A172 (cell line): ENCODE measurements around the gene SUPT7L. TPM values are rescaled to one million over a fixed set of nuclear protein-coding genes. Genes with fewer than 3 reads are reported as not detected.
"Not testable (repeated sequence)": the region's sequence is repeated elsewhere in the genome, so short reads cannot be mapped to it uniquely, and the experiment has no call there.

Source experiments
- DNase-seq: peaks from one replicate; pipeline ENCODE4 v3.0.0-alpha.2; 2015; ENCODE audit warnings: low spot score
- total RNA-seq: library from RNA; depleted of rRNA; stranded (reverse); fragments of >200 nt; shearing (Covaris generic); gene quantifications from 2 replicates; pipeline ENCODE4 v1.2.3, GENCODE V29; 2014; rRNA removed

Gene SUPT7L
- total RNA-seq, 1 experiment from 2014 or later, result 29.4 TPM

DNA sequence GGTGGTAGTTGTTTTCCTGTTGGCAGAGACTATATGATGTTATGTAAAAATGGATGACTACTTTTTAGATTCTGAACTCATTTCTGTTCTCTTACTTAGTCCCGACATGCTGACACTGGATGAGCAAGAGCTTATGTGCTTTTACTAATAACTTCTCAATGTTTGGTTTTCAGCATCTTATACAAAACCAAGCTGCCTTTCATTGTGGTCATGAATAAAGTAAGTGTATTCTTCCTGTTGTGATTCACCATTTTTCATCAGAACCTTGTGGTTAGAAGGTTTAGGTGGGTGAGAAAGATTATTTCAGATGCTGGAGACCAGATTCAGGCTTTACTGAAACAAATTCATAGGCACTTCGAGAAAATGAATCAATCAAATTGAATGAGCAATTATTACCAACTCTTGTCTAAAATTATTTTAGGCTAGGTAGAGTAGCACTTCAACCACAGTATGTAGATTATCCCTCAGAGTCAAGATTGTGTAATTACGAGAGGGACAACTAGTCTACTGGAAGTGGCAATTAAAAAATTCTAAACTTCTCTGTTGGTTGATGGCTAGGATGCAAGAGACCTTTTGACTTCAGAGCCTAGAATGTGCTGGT is 25.3 kb downstream of the SUPT7L start:
- DNase-seq, result peak; percentile 76

DNA sequence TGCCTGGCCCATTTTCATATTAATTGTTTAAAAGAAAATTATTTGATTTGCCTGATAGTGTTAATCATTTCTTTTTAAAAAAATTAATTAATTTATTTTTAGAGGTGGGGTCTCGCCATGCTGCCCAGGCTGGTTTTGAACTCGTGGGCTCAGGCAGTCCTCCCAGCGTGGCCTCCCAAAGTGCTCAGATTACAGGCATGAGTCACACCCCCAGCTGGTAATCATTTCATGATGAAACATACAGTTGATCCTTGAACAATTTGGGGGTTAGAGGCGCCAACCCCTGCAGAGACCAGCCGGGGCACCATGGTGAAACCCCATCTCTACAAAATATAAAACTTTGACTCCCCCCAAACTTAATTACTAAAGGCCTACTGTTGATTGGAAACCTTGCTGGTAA is 26.6 kb downstream of the SUPT7L start:
- DNase-seq, result no peak

DNA sequence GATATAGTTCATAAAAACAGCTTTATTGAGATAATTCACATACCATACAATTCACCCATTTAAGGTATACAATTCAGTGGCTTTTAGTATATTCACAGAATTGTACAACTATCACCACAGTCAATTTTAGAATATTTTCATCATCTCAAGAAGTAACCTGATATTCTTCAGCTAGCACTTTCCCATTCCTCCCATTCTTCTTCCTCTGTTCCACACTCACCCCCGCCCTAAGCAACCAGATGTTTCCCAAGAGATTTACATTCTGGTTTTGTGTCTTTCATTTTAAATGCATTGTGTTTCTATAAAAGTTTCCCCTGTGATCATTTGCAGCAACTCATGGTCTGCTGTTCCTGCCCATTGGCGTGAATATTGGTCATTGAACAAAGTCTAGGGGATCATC is 29.1 kb downstream of the SUPT7L start:
- no peak for DNase-seq

DNA sequence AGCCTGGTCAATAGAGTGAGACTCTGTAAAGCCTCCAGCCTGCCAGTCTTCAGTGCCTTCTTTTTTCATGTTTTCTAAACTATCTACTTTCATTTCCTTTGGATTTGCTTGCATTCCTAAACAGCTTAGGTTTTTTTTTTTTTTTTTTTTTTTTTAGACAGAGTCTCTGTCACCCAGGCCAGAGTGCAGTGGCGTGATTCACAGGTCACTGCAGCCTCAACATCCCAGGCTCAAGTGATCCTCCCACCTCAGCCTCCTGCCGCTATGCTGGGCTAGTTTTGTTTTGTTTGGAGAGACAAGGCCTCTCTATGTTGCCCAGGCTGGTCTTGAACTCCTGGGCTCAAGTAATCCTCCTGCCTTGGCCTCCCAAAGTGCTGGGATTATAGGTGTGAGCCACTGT is 33.2 kb downstream of the SUPT7L start:
- DNase-seq, result not testable (repeated sequence)

DNA sequence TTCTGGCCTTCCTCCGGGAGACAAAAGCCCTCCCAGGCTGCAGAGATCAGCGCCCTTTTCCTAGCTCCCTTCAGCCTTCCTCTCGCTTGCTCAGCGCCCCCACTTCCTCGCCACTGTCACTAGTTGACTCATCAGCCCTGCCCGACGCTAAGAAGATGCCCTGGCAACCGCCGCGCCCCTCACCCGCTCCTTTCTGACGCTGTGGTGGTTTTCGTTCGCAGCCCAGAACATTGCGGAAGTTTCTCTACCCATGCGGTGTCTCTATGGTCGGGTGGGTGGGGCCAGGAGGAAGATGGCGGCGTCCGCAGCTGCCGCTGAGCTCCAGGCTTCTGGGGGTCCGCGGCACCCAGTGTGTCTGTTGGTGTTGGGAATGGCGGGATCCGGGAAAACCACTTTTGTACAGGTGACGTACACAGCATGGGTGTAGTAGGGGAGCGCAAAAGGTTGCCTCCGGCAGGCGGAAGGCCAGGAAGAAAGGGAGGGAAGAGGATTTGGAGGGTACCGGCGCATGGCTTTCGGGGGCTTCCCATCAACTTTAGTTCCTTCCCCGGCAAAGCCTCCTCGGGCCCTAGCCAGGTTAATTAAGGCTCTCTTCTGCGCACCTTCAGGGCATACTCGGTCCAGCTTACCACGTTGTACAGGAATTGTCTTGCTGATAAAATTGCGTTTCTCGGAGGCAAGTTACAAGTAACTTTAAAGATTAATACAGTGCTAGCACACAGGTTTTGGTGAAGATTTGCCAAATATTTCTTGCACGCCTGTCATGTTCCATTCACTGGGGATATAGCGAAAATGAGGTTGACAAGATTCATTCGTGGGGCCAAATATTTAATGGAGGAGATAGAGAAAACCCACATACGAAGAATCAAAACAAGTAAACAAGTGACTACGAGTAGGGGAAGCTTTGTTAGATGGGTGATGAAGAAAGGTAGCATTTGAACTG is 34.4 kb downstream of the SUPT7L start, which contains the start of the genes CCDC121 and GPN1:
Gene CCDC121 (minus strand): TSS at position 246 of the 943 bp plus-strand sequence. CDS start 1,213 bp downstream, outside the sequence.
Gene GPN1 (plus strand): TSS at position 284 of the 943 bp plus-strand sequence. CDS start 9 bp downstream, at position 293.
- DNase-seq, result peak; percentile 97

DNA sequence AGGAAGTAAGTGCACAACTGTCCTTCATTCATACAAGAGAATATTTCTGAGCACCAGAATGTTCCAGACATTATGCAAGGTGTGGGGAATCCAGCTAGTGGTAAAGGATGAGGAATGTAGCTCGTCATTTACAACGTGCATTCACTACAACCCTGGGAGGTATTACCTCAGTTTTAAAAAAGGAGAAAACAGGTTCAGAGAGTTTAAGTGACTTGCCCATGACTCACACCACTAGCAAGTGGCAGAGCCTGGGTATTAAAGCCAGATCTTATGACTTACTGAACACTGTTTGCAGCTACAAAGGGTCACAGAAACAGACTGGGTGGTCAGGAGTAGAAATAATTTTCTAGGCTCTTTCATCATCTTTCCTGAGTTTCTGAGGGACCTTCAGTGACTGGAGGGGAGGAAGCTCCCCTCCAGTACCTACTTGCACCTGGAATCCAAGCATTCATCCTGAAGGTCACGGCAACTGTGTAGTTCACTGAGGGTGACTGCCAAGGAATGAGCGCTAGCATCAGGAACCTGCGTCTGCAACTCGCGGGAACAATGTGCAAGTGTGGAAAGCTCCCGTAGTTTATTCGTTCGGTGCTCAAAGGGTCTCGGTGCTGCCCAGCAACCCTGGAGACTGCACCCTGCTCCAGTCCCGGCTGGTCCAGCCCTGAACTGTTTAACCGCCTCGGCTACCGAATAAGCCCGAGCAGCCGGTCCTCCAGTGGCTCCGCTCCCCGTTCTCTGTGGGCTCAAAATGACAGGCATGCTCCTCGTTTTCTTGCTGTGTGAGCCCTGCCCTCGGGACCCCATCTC is 35.2 kb downstream of the SUPT7L start:
- peak; percentile 93 for DNase-seq

DNA sequence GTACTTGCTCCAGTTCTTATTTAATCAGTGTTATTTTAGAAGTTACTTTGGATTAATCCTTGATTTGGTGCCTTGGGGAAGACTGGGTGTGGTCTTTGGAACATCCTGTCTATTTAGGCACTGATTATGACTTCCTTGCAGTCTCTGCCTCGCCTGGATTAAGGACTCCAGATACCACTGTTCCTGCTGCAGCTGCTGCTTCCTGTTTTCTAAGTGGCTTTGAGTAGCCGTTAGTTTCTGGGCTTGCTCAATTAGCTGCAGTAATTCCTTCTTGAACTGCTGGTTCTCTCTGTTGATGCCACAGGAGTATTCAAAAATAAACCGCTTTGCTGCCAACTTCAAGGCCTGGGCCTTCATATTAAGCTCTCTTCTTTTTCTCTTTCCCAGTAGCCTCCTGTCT is 36.5 kb downstream of the SUPT7L start:
- peak; percentile 61 for DNase-seq

DNA sequence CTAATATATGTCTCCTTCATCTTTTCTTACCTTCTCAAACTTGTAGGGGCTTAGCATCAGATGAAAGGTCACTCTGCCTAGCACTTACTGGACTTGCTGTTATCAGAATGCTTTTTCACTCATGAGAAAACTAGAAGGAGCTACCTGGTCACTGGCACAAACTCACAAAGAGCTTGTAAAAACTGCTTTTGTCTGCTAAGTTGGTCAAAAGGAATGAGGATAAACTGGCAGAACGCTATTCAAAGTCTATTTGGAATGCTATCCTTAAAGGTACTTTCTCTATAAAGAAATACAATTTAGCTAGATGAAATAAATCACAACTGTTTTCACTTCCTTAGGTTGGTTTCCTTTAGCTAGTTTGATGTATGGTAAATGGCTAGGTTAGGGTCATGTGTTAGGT is 37.1 kb downstream of the SUPT7L start:
- not testable (repeated sequence) for DNase-seq

DNA sequence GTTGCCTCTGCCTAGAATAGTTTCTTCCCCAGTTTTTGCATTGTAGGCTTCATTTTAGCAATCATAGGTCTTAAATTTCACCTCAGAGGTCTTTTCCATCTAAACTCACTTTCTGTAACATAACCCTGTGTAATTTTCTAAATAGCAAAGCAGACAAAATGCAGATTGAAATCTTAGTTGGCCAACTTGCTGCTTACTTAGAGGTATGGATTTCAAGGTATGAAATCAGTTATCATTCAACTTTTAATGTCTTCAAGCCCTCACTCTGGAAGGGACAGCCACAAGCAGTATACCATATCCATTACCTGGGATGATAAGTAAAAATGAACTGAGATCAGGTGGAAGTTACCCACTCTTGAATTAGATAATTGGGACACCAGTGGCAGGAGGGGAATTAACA is 38.5 kb downstream of the SUPT7L start:
- no peak for DNase-seq

DNA sequence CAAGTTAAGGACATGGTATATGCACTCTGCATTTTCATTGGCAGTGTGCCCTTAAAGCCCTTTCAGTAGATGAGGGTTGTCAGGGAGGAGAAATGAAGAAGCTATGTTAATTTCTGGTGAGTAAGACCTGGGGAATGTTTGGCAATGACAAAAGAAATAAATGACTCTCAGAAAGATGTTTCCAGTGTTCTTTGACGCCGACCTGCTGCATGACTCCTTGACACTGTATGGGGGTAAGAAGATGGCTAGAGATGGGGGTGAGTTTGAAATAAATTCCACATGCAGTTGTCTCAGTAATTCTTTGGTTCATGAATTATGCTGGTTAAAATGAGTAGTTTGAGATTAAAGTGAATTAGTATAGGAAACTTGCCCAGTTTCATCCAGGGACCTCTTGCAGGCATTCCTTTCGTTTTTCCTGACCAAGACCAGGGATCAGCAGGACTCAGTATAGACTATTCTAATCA is 40.5 kb downstream of the SUPT7L start:
- DNase-seq, result peak; percentile 94

DNA sequence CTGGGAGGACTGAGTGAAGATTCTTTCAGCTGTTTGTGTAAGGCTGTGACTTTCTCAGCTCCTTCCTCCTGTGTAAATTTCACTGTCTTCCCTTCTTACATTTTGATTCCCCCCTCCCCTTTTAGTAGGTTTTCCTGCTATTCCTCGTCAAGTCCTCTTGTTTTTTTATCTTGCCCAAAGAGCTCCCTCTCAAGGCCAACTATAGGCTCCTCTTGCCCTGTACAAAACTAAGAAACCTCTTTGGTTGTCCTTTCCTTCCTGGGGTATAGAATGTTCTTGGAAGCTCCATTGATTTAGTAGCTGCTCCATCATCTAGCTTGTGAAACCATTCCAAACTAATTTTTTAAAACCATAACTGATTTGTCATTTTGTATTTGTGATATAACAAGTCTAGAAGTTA is 41.9 kb downstream of the SUPT7L start:
- DNase-seq, result no peak

DNA sequence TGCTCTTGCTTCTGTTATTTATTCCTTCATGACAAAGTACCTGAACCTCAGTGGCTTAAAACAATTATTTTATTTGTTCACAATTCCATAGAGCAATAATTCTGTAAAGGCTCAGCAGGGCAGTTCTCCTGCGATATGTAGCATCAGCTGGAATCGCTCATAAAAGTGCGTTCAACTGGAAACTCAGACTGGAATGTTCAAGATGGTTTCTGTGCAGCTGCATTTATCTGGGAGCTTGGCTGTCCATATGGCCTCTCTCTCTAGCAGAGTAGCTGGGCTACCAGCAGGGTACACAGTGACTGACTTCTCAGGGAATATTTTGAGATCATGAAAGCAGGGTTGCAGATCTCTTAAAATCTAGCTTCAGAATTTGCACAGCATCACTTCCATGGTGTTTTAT is 48.1 kb downstream of the SUPT7L start:
- DNase-seq, result no peak

DNA sequence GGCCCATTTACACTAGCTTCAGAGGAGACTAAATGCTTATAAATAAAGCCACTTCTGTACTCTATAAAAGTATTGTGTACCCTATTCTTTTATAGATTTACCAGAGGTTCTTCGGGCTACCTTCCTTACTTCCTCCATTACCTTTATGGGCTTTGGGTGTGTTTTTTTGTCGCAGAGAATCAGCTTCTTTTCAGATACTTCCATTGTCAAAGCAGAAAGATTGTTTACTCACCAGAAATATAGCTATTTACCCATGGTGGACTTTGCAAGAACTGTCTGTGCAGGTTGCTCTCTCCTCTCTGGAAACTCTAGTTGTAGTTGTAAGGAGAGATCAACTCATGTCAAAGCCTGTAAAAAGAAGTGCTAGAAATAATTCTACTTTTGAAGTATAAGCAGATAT is 49.4 kb downstream of the SUPT7L start:
- no peak for DNase-seq

DNA sequence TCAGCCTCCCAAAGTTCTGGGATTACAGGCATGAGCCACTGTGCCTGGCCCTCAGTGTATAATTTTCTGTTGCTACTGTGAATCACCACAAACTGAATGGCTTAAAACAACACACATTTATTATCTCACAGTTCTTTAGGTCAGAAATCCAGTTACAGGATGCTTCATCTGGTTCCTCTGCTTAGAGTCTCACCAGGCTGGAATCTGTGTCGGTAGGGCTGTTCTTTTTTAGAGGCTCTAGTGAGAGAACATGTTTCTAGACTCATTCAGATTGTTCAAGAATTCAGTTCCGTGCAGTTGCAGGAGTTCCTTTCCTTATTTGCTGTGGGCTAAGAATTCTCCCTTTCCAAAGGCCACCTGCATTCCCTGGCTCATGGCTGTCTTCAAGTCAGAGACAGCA is 56.8 kb downstream of the SUPT7L start:
- DNase-seq, result no peak

Other genes starting within 250 kb of the SUPT7L start
- gene NRBP1, start 235.0 kb downstream of the SUPT7L start, total RNA-seq, result 170 and 206 TPM in 2 replicates
- not detected in 2 replicates for gene KRTCAP3, start 221.2 kb downstream of the SUPT7L start, total RNA-seq
- gene IFT172, start 173.9 kb downstream of the SUPT7L start, total RNA-seq, result 24.3 and 39.8 TPM in 2 replicates
- gene FNDC4, start 168.4 kb downstream of the SUPT7L start, total RNA-seq, result 8.2 and 13.4 TPM in 2 replicates
- not detected in 2 replicates for gene GCKR, start 166.8 kb downstream of the SUPT7L start, total RNA-seq
- gene ZNF512, start 80.6 kb downstream of the SUPT7L start, total RNA-seq, result 14.8 and 16.7 TPM in 2 replicates
- 1.6 and 6.5 TPM in 2 replicates for gene CCDC121, start 34.6 kb downstream of the SUPT7L start, total RNA-seq
- gene GPN1, start 34.6 kb downstream of the SUPT7L start, total RNA-seq, result 76.1 and 91.6 TPM in 2 replicates
- 44.5 and 51.0 TPM in 2 replicates for gene SLC4A1AP, start 275 bp upstream of the SUPT7L start, total RNA-seq
- gene MRPL33, start 108.1 kb upstream of the SUPT7L start, total RNA-seq, result 228 and 237 TPM in 2 replicates
- 2.2 and 2.8 TPM in 2 replicates for gene RBKS, start 226.8 kb upstream of the SUPT7L start, total RNA-seq
- 36.0 and 36.5 TPM in 2 replicates for gene BABAM2, start 227.1 kb upstream of the SUPT7L start, total RNA-seq